HG03378 (cell line): ENCODE results near the gene NSUN6.

Experiments
- ATAC-seq: cut with Tn5 transposase; IDR thresholded peaks from one replicate; pipeline ENCODE4 v1.9.1; 2021; ENCODE audit warnings: mild to moderate bottlenecking, moderate library complexity; ENCODE audit not compliant: unreplicated experiment

The NSUN6 gene

DNA sequence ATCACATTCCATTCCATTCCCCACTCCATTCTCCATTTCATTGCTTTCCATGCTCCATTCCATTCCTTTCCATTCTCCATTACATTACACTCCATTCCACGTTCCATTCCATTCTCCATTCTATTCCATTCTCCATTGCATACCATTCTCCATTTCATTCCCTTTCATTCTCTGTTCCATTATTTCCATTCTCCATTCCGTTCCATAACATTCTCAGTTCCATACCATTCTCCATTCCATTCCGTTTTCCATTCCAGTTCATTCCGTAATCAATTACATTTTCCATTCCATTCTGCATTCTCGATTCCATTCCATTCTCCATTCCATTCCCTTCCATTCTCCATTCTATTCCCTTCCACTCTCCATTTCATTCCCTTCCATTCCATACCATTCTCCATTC is 86.4 kb downstream of the NSUN6 start:
- no peak for ATAC-seq

DNA sequence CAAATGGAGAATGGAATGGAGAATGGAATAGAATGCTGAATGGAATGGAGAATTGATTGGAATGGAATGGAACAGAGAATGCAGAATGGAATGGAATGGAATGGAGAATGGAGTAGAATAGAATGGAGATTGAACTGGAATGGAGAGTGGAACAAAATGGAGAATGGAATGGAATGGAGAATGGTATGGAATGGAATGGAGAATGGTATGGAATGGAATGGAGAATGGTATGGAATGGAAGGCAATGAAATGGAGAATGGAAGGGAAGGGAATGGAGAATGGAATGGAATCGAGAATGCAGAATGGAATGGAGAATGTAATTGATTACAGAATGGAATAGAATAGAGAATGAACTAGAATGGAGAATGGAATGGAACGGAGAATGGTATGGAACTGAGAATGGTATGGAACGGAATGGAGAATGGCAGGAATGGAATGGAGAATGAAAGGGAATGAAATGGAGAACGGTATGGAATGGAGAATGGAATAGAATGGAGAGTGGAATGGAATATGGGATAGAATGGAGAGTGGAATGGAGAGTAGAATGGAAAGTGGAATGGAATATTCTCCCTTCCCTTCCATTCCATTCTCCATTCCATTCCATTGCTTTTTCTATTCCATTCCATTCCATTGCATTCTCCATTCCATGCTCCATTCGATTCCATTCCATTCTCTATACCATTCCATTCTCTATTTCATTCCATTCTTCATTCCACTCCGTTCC is 88.2 kb downstream of the NSUN6 start:
- ATAC-seq: no peak

DNA sequence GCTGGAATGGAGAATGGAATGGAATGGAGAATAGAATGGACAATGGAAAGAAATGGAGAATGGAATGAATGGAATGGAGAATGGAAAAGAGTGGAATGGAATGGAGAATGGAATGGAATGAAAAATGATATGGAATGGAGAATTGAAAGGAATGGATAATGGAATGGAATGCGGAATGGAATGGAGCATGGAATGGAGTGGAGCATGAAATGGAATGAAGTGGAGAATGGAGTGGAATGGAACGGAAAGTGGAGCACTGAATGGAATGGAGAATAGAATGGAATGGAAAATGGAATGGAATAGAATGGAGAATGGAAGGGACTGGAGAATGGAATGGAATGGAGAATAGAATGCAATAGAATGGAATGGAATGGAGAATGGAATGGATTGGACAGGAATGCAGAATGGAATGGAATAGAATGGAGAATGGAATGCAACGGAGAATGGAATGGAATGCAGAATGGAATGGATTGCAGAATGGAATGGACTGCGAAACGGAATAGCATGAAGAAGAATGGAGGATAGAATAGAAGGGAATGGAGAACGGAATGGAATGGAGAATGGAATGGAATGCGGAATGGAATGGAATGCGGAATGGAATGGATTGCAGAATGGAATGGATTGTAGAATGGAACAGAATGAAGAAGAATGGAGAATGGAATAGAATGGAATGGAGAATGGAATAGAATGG is 89.4 kb downstream of the NSUN6 start:
- ATAC-seq: no peak

DNA sequence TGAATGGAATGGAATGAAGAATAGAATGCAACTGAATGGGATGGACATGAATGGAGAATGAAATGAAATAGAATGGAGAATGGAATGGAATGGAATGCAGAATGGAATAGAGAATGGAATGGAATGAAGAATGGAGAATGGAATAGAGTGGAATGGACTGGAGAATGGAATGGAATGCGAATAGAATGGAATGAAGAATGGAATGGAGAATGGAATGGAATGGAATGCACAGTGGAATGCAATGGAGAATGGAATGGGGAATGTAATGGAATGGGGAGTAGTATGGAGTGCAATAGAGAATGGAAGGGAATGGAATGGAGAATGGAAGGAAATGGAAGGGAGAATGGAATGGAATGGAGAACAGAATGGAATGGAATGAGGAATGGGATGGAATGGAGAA is 93.4 kb downstream of the NSUN6 start:
- no peak for ATAC-seq

DNA sequence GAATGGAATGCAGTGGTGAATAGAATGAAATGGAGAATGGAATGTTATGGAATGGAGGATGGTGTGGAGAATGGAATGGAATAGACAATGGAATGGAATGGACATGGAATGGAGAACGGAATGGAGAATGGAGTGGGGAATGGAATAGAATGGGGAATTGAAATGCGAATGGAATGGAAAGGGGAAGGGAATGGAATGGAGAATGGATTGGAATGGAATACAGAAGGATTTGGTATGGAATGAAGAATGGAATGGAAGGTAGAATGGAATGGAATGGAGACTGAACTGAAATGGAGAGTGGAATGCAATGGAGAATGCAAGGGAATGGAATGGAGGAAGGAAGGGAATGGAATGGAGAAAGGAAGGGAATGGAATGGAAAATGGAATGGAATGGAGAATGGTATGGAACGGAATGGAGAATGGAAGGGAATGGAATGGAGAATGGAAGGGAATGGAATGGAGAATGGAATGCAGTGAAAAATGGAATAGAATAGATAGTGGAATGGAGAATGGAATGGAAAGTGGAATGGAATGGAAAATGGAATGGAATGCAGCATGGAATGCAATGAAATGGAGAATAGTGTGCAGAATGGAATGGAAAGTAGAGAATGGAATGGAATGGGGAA is 94.8 kb downstream of the NSUN6 start:
- no peak for ATAC-seq

DNA sequence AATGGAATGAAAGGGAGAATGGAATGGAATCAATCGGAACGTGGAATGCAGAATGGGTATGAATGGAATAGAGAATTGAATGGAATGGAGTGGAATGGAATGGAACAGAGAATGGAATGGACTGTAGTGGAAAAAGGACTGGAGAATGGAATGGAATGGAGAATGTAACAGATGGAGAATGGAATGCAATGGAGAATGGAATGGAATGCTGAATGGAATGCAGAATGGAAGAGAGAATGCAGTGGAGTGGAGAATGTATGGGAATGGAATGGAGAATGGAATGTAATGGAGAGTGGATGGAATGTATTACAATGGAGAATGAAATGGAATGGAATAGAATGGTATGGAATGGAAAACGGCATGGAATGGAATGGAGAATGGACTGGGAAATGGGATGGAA is 96.9 kb downstream of the NSUN6 start:
- no peak for ATAC-seq

DNA sequence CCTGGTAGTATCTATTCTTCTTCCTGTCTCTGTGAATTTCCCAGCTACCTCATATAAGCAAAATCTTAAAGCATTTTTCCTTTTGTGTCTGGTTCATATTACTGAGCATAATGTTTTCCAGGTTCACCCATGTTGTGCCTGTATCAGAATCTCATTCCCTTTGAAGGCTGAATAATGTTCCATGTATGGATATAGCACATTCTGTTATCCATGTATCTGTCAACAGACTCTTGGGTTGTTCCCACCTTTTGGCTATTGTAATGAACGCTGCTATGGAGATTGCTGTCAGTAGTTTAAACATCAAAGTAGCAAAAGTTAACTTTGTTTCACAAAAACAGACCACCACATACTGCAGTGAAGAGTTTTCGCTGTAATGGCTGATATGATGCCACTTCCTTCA is 99.9 kb downstream of the NSUN6 start:
- ATAC-seq: no peak

DNA sequence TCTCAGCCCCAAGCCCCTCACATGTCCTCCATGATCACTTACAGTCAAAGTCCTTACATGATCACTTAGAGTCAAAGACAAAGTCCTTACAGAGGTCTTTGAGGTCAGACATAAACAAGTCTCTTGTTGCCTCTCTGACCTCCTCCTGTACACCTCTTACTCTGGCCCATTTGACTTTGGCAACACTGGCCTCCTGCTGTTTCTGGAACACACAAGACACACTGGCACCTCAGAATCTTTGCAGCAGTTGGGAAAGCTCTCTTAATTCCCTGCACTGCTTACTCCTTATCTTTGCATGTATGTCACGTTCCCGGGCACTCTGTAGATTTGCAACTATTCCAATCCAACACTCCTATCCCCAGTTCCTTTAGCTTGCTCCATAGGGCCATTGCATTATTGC is 102.3 kb downstream of the NSUN6 start:
- no peak for ATAC-seq

DNA sequence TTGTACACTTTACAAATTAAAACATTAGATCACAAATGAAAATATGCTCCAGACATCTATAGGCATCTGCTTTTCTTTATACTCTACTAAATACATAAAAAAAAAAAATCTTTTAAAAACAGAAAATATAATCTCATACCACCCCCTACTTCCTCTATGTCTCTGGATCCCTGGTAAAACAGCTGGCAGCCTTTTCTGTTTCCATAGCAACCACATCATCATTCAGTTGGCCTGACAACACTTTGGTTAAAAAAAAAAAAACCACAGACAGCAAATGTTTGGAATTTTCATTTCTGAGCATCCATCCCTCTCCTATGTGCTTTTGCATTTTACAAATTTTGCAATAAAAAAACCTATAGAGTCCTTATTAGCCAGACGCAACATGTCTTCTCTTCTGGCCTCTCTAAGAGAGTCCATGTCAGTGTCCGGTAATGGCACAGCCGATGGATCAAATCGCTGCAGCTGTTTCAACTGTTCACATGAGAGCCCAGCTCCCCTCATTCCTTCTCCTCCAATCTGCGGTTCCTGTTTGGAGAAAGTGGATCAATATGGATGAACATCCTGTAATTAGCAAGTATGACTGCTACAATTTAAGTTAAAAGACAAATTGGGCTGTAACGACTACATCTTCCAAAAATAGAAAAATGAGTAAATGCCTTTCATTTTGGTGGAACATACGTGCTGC is 105.6 kb downstream of the NSUN6 start:
- ATAC-seq: no peak

DNA sequence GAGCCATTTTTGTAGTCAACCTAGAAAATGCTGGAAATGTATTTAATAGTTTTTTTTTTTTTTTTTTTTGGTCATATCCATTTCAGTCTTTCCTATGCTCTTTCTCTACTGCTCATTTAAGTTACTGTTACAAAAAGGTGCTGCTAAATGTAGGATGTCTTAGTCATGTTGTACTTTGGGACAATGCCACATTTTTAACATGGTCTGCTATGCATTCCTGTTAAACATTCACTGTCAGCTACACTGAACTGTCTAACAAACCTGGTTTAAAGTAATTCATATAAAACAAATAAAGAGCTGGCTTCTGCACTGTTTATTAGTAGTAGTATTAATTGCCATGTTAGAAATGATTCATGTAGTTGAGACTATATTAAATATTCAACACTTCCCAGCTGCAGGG is 108.6 kb downstream of the NSUN6 start:
- no peak for ATAC-seq

DNA sequence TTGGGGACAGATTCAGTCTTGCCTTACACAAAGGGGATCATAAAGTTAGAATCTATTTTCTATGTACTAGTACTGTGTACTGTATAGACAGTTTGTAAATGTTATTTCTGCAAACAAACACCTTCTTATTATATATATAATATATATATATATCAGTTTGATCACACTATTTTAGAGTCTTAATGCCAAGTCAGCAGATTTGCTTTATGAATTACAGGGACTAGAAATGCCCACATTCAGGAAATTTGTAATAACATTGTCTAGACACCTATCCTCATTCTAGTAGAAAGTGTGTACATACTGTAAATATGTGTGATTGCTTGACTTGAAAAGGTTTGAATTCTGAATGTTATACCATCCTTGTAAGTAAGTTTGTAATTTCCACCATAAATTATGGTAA is 111.2 kb downstream of the NSUN6 start:
- no peak for ATAC-seq

DNA sequence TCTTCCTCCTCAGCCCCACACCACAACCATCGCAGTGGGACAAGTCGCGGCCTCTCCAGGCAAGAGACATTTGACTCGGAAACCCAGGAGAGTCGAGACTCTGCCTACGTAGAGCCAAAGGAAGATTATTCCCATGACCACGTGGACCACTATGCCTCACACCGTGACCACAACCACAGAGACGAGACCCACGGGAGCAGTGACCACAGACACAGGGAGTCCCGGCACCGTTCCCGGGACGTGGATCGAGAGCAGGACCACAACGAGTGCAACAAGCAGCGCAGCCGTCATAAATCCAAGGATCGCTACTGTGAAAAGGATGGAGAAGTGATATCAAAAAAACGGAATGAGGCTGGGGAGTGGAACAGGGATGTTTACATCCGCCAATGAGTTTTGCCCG is 112.1 kb downstream of the NSUN6 start:
- ATAC-seq: no peak

DNA sequence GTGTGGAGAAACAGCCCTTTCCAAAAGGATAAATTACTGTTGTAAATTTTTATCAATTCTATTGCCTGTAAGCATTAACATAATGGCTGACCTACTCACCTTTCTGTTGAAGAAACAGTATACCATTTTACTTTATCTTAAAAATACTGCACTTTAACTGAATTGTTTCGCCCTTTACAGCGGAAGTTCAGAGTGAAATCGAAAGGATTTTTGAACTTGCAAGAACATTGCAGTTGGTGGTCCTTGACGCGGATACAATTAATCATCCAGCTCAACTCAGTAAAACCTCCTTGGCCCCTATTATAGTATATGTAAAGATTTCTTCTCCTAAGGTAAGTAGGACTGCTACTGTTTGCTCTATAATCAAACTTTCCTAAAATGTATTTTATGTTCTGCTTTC is 117.5 kb downstream of the NSUN6 start:
- ATAC-seq: no peak

DNA sequence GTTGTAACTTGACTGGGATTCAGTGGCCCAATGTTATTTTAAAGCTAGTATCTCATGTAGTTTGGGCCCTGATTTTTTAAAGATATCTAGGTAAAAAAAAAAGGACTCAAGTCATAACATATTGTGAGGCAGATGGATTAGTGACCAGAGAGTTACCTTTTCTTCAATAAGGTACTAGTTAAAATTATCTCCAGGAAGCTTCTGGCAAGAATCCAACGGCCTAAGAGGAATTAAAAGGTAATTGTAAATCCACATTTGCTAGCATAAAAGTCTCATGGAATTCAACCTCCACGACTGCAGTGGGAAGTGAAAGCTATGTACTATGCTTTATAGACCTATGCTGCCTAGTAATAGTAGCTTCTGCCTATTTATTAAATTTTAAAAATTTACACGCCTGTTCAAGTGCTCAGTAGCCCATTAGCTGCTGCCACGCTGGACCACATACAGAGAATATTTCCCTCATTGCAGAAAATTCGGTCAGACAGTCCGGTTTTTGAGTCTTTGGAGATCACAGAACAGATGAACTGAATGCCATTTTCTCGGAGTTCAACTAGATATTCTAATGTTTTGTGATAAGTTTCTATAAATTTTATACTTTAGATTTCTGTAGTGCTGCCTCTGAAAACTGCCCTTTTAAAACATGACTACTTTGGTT is 118.4 kb downstream of the NSUN6 start:
- ATAC-seq: no peak

DNA sequence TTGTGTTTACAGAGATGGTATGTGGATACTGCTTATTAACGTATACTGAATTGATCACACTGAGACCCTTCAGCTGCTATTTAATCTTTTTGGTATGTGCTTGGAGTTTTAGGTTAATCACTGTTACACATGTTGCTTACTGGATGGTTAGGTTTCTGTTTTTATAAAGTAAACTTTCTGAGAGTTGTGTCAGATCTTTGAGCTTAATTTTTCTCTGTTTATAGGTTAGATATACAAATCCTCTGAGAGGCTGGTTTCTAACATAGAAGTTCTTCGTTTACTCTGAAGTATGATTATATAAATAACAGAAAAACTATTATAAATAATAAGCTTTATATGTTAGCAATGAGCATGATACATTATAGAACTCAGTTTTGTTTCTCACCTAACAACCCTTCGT is 123.1 kb downstream of the NSUN6 start:
- ATAC-seq: no peak

DNA sequence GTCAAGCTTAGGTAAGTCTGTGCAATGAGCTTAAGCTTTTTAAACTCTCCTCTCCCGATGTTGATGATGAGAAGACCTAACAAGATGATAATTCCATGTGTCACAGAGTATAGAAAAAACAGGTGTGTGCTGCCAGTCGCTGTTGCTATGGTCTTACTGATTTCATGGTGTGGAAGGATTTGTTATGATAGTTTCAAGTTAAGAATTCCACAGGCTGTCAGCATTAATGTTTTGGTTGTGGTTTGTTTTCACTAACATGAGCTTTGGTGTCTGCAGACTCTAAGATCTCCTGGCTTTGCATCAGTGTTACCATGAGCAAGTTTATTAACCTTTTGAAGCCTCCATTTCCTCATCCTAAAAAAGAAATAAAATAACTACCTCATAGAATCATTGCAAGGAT is 123.7 kb downstream of the NSUN6 start:
- no peak for ATAC-seq

DNA sequence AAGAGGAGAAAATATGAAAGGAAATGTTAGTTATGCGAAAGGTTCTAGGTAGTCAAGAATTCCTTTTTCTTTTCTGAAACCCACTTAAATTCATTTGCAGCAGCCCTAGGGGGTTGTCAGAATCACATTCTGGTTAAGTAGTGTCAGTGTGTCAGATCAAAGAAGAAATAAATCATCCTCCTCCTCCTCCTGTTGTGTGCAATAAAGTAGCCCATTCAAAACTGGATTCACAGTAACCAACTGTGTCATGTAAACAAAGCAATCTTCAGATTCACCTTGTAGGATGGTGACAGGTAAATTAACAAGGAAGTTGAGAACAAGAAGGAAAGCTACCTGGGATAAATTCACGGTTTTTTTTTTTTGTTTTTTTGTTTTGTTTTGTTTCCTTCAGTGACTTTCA is 127.5 kb downstream of the NSUN6 start:
- no peak for ATAC-seq

DNA sequence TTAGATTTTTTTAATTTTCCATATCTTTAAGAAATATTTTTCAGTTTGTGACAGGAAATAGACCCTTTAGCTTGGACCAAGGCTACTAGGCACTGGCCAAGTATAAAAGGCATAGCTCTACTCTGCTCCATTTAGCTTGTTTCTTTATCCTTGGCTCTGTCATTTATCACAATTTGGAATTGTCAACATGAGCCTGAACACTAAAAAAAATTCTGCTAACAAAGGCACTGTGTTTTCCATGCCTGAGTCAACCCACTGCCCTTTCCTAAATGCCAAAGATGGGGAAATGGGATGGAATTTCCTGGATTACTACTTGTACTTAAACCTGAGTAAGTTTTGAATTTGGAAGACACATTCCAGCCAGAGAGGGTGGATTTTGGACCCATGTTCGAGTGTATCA is 128.4 kb downstream of the NSUN6 start:
- no peak for ATAC-seq

DNA sequence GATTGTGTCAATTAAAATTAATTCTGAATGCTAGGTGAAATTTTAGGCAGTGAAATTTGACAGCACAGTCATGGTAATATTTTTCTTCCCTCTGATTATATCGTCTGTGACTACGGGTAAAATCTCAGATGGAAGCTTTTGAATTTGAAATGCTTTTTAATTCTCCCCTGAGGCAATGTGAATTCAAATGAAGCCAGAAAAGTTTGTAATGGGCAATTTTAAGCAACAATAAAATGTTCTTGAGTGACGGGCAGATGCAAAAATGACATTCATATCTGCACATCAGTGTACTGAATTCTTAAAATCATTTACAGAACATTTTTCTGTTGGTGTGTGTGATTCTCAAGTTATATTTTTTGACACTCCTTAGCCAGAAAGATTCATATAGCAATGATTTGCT is 134.5 kb downstream of the NSUN6 start:
- ATAC-seq: no peak

DNA sequence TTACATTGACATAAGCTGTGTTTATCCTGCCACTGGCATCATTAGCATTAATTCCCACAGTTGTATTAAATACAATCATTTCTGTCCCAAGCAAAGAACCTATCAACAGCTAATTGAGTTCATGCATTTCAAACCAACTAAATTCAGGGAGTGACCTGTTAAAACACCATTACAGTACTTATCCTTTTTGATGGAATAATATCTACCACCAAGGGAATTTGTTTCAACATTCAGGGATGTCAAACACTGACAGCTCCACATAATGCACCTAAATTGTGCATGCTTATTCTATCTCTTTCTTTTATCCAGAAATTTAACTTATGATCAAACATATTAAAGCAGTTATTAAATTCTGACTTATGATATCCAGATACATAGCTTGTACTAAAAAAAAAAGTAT is 136.8 kb downstream of the NSUN6 start:
- ATAC-seq: no peak

DNA sequence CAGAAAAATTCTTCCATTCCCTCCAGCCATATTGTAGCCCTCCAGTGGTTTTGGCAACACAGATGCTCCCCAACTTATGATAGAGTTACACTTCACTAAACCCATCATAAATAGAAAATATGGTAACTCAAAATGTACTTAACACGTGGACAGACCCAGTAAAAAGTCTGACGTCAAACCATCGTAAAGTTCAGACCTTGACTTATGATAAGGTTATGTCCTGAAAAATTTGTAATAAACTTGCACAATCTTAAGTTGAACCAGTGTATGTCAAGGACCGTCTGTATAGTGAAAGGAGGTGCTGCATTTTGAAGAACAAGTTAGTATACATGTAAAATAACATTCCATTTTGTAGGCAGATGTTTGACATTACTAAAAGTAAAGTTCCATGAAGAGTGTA is 142.8 kb downstream of the NSUN6 start:
- ATAC-seq: no peak
